ENCODE measurements around the gene NRTN. TPM values are rescaled to one million over a fixed set of nuclear protein-coding genes. Genes with fewer than 3 reads are reported as not detected.
"Not testable (repeated sequence)": the region's sequence is repeated elsewhere in the genome, so short reads cannot be mapped to it uniquely, and the experiment has no call there.

The NRTN gene
- not detected for total RNA-seq

GRCh38 chr19:5804516-5805461 is at the start of gene NRTN:
Gene NRTN, plus strand, starts transcription at chr19:5805067. Its CDS starts 19,099 bp downstream, at chr19:5824166.
- no peak for DNase-seq

GRCh38 chr19:5762608-5763217 is 42.2 kb upstream of the NRTN start:
- DNase-seq: no peak

DNA sequence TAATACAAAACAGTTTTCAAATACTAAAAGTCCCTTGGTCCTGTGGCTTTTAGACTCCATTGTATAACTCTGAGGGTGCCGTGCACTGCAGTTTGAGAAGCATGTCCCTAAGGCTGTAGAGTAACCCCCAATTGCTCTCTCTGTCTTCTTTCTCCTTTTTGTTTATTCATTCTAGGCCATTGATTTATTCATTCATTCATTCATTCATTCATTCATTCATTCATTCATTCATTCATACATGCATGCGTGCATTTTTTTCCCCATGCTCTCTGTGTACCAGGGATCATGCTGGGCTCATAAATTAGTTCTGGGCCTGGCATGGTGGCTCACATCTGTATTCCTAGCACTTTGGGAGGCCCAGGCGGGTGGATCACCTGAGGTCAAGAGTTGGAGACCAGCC is 39.6 kb upstream of the NRTN start:
- DNase-seq: no peak

GRCh38 chr19:5767949-5768348 is 36.9 kb upstream of the NRTN start:
- no peak for DNase-seq

- DNase-seq: no peak
These were observed 32.5 kb upstream of the NRTN start for GRCh38 chr19:5772416-5772815.

GRCh38 chr19:5773276-5773675 is 31.6 kb upstream of the NRTN start:
- DNase-seq: no peak

GRCh38 chr19:5774921-5775320 is 29.9 kb upstream of the NRTN start:
- DNase-seq: no peak

GRCh38 chr19:5775668-5776309 is 29.1 kb upstream of the NRTN start:
- no peak for DNase-seq

- DNase-seq: no peak
These were observed 26.5 kb upstream of the NRTN start for GRCh38 chr19:5778402-5778801.

GRCh38 chr19:5780916-5781315 is 24.0 kb upstream of the NRTN start:
- not testable (repeated sequence) for DNase-seq

- DNase-seq: no peak
These were observed 22.5 kb upstream of the NRTN start for GRCh38 chr19:5782322-5782721.

- no peak for DNase-seq
These were observed 21.6 kb upstream of the NRTN start for GRCh38 chr19:5782945-5783919.

- DNase-seq: no peak
These were observed 20.2 kb upstream of the NRTN start, which contains the start of gene PRR22 for GRCh38 chr19:5784581-5785147. Gene PRR22, minus strand, starts transcription at chr19:5784746. Its CDS starts 86 bp downstream, at chr19:5784660.

GRCh38 chr19:5785423-5785822 is 19.4 kb upstream of the NRTN start:
- no peak for DNase-seq

DNA sequence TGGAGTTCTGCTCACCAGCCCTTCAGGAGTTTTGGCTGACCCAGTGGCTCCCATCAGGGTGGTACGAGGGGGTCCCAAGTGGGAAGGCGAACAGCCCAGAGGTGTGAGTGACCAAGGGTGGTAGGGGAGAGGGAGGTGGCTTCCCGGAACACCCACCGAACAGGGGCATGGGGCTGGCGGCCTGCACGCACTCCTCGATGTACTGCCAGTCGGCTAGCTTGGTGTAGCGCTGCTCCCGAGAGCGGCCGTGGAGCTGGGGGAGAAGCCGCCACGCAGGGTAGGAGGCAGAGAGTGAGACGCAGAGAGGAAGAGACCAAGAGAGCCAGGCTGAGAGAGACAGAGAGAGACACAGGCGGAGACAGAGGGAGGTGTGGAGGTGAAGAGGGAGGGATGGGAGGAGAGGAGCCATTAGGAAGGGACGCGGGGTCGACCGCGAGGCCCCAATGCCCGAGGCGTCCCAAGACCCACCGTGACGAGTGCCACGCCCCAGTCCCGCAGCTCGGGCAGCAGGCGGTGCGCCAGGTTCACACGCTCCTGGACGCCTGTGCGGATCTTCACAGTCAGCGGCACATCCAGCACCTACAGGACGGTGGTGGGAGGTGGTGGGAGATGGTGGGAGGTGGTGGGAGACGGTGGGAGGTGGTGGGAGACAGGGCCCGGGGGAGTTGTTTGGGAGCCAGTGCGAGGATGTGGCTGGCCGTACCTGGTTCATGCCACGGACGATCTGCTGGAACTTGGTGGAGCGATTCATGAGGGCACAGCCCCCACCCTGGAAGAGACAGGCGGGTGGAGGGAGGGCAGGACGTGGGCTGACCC is 18.1 kb upstream of the NRTN start:
- no peak for DNase-seq

GRCh38 chr19:5787409-5788182 is 17.3 kb upstream of the NRTN start:
- DNase-seq: no peak

DNA sequence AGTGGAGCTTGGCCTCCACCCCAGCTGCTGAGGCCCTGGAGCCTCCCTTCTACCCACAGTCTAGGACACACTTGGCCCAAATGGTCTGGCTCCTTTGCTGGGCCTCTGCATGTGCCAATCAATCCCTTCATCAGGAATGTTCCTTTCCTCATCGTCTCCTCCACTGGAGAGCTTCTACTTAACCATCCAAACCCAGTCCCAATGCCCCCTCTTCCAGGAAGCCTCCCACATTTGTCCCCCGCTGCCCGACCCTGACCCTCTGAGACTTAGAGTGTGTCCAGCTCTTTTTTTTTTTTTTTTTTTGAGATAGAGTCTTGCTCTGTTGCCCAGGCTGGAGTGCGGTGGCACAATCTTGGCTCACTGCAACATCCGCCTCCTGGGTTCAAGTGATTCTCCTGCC is 16.4 kb upstream of the NRTN start:
- no peak for DNase-seq

DNA sequence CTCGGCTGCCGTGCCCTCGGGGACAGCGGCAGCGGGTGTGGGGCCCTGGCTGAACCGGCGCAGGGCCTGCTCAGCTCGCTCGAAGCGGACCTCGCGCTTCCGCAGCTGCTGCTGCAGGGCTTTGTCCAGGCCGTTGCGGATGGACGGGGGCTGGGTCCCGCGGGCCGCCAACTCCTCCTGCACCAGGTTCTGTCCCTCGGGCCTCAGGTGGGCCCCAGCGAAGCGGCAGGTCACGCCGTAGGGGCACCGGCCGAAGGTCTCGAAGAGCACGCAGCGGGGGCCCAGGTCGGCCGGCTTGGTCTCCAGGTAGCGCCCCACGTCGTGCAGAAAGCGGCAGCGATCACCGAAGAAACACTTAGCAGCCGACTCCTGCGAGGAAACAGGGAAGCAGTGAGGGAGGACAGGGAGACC is 15.5 kb upstream of the NRTN start:
- no peak for DNase-seq

GRCh38 chr19:5789886-5790558 is 14.8 kb upstream of the NRTN start:
- no peak for DNase-seq
